Anterior cingulate cortex (tissue), 58 donors: ENCODE results near the gene PTPN5.
A peak's percentile ranks its signal among the peaks of the same experiment; 100 is the strongest.

Experiments used
- DNase-seq, 58 donors: peaks; one replicate each; lab custom pipeline; 2025; lab: John Stamatoyannopoulos, UW

PTPN5 gene

DNA sequence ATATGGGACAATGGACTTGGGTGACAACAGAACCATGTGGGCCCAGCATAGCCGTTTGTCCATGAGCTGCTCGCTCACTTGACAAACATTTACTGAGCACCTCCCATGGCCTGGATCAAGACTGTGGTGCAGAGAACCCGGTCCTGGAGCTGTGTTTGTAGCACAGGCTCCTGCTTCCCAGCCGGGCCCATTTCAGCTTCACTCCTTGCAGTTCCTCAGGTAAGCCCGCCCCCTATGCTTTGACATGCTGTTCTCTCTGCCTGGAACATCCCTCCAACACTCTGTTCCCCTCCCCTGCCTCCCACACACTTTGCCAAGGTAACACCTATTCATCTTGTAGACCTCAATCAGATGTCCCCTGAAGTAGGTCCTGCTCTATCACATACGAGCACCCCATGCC is 46.3 kb downstream of the PTPN5 start:
- peak in 1 of 58 donors; percentile 46 for DNase-seq

DNA sequence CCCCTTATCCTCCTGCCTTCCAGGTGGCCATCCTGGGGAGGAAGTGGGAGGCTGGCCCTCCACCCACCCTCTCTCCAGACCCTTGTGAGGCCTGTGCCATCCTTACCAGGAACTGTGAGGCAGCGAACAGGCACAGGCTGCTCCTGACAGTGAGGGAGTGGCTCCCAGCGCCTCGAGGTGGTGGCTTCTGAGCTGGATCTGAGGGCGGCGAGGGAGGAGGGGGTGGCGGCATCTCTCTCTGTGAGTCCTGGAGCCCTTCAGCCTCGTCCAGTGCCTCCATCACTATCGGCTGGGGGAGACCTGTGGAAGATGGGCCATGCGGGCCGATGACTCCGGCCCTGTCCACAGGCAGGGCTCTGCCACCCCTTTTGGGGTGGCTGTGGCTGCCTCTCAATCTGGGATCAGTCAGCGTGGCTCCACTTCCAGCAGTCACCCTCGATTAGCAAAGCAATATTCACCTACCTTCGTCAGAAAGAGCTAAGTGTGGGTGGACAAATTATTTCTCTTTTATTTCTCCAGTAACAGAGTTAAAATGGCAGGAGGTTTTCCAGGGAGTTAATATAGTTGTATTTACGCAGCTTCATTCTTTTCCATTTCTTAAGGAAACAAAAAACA is 47.6 kb downstream of the PTPN5 start:
- DNase-seq: peak in 1 of 58 donors; percentile 53

DNA sequence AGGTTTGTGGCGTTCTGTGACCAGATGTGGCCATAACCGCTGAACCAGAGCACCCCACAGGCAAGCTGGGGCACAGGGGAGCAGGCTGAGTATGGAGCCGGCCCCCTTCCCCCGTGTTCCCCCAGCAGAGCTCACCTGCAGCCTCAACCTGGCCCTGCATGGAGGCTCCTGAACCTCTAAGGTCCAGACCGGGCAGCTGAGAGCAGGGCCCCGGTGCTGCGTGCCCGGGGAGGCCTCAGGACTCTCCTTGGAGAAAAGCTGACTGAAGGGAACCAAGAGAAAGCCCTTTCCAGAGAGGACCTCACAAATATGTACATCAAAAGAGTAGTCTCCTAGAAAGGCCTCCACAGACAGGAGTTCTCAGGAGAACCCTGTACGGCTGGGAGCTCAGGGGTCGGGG is 48.2 kb downstream of the PTPN5 start:
- no peak for DNase-seq

DNA sequence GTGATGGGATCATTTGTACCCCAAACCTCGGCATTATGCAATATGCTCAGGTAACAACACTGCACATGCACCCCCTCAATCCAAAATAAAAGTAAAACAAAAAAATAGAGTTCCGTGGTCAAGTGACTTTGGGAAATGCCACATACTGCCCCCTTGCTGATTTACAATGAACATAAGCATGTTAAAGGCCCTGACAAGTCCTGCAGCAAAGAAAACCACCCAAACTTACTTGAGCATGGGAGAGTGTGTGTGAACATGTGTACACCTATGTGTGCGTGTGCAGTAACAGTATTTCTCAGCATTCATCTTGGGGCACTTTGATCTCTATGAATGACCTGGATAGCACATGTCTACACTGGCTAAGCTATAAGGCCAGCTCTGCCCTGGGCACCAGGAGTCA is 49.8 kb downstream of the PTPN5 start:
- no peak for DNase-seq

DNA sequence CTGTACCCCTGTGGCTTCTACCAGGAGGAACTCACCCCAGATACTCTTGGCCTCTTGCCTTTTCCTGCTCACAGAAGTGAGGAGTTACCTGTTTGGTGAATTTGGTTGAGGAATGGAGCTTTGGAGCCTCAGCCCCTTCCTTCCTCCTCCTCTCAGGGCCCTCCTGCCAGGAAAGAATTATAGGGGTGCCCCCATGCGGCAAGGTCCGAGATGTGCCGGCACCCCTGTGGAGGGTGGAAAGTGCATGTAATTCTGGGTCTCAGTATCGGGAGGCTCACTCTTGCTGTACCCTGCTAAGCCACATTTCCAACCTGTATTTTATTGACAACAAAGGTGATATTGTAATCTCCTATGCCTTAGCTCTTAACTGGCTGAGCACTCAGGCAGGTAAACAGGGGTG is 51.9 kb downstream of the PTPN5 start:
- no peak for DNase-seq

DNA sequence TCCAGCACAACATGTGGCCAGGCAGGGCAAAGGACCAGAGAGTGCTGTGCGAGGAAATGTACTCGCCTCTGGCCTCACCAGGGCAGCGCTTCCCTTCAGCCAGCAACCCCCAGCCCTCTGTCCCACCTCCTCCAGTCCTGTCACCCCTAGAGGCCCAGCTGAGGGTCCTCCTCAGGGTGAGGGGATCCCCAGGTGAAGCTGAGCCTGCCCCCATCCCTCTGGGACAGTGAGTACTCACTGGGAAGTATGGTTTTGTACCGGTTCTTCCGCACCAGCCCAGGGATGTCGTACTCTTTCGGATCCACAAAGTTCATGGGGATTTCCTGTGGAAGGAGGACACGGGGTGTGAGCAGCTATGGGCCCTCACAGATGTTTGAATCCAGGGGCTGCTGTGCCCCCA is 54.0 kb downstream of the PTPN5 start:
- no peak for DNase-seq

DNA sequence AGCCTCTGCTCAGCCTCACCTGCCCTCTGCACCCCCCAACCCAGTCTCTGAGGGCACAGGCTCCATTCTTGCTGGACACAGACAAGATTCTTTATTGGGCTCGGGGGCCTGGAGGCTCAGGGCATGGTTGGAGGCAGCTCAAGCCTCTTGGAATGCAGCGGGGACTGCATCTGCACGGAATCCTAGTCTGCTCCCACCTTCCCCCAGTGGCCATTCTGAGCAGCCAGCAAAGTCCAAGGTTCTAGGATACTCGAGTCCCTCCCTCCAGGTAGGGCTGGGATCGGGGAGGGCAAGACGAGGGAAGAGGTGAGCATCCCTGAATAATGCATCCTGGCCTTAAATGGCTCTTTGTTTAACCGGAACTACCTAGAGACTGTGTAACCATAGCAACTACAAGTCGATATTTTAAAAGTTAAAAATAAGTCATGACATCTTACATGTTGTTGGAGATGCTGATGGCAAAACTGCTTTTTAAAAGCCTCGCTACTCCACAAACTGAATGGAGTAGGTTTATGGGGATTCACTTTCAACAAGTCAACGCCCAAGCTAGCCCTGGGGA is 54.9 kb downstream of the PTPN5 start:
- DNase-seq: no peak

DNA sequence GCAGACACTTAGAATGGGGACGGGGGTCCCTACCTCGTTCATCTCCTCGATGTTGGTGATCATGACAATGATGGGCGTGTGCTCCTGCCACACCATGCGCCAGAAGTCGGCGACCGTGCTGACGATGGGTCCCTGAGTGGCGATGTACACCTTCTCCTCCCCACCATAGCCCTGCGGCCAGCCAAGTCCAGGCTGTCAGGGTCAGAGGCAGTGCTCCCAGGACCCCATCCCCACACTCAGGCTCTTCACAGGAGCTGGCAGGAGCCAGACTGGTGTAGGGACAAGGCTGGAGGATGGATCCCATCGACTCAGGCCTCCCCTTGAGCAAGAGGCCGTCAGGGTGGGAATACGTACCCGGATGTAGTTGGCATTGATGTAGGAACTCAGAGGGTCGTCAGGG is 58.4 kb downstream of the PTPN5 start:
- no peak for DNase-seq

DNA sequence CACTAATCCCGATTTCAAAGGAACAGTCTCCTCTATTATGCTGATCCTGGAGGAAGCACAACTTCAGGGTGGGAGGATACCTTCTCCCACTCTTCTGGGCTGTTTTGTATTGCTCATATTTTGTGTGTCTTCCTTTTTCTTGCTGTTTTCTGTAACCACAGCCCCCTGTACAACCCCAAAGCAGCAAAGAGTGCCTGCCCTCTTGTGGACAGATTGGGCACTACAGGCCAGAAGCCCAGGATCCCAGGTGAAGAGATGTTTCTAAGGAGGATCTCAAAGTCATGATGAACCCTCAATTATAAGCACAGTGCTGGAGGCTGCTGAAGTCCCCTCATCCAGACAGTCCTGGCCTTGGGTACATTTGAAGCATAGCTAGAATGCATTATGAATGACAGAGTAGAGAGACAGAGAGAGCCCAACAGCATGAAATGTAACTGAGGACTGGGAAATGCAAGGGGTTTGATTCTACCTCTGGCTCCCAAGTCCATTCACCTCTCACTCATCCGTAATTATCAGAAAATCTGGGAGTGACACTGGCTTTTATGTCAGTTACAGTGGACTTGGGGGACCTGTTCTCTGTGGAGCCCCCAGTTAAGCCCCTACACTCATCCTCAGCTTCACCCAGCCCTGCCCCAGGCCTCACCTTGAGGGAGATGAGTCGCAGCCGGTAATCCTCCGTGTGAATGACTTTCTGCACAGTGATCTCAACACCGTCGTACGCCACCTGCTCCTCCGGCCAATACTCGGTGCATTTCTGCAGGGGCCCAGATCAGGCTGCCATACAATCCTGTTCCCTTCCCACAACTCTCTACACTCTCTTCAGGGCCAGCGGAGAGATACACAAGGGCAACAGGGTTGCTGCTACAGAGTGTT is 59.4 kb downstream of the PTPN5 start:
- DNase-seq: peak in 55 of 58 donors; percentile 5 to 83 (median 39)

DNA sequence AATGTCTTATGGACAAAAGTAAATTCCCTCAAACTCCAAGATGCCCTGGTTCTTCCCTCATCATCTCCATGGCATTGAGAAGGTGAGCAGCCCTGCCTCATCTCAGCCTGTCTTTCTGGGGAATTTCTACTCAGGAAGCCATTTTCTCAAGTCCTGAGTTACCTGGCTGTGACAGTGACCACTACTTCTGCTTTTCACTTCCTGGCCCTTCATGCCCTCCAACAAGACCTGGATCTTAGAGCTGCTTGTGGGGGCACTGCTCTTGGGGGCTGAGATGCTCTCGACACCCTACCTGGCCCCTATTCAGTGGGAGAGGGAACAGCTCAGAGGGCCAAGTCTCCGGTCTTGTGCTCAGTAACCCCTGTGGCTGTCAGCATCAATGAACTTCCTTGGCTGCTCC is 60.2 kb downstream of the PTPN5 start:
- DNase-seq: no peak

DNA sequence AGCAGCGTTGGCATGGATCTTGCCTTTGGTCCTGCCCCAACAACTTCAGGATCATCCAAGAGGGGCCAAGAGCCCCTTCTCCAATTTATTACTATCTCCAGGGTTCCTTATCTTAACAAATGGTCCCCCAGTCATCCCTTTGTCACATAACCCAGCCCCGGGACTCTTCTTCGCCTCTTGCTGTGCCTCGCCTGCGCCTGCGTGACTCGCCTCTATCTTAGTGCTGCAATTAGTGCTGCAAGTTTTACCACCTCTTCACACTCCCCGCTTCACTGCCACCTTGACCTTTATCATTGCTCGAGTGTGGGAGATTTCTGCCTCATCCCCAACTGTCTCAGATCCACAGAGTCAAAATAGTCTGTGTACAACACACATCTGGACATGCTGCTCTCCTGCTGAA is 61.6 kb downstream of the PTPN5 start:
- DNase-seq: no peak

DNA sequence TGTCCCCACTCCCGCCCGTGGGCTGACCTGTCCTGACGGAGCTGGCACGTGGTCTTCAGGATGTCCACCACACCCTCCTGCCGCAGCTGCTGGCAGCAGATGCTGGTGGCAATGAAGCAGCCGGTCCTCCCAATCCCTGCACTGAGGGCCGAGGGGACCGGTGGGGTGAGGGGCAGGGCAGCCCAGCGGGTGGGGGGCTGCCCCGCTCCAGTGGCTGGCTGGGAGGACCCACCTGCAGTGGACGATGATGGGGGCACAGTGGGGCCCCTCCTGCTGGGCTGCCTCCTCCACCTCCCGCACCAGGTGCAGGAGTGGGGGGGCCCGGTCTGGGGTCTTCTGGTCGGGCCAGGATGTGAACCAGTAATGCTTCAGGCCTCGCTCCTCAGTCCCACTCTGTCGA is 62.2 kb downstream of the PTPN5 start:
- no peak for DNase-seq

DNA sequence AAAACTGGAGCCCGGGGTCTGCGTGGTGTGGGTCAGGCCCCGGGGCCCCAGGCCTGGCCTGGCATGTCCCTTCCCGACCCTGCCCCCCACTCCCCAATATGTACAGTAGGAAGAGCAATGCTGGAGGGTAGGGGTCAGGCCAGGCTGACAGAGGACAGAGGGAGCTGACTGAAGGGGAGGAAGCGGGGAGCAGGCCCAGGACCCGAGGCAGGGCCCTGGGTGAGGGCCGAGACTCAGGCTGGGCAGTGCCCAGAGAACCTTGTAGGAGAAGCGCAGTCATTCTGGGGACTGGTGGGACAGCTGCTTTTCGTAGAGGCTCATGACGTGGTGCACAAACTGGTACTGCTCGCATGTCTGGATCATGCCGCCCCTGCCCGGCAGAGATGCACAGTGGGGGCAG is 62.9 kb downstream of the PTPN5 start:
- no peak for DNase-seq

DNA sequence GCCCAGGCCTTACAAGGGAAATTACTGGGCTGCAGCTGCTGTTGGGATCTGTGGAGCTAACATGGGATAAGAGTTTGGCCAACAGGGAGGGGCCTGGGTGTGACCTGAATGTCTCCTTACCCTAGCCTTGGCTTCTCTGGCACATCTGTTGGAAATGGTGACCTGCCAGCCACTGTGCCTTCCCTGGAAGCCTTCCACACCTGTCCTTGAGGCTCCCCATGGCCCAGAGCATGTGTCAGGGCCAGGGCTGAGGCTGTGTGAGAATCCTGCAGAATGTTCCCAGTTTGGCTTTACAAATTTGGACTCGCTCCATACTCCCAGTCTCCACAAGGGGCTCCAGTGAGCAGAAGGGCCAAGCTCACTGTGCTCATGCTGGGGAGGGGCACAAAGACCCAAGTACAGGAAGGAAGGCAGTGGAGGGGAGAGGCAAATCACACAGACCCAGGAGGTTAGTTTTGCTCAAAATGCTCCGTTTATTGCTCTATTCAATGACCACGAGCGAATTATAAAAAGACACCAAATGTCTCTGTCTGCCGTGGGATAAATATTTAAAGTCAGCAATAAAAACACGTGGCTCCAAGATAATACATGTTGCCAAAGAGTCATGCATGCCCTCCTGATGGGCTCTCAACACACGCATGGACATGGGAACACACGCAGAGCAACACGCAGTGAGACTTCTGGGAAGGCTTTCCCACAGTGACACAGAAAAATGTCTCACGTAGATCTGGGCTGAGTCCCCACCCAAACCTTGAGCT is 63.9 kb downstream of the PTPN5 start:
- DNase-seq: peak in 18 of 58 donors; percentile 4 to 62 (median 15)

DNA sequence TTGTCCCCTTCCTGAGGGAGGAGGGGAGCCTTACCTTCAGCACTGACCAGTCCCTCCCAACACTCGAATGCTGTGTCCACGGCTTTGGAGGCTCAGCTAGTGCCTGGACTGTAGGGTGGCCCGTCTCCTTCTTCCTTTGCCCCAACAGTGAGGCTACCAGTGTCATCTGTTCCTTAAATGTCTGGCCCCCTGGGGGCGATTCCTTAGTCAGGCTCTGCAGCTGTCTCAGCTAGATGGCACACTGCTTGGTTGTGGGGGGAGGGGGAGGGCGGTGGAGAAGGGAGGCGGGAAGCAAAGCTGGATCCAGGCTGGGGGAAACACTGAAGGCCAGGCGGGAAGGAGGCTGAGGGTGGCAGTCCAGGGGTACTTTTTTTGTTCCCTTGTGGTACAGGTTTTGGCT is 65.6 kb downstream of the PTPN5 start, which contains the start of gene IGSF22:
Gene IGSF22 (minus strand): TSS at position 149 of the 400 bp plus-strand sequence. CDS start 1,952 bp downstream, outside the sequence.
- DNase-seq: no peak

DNA sequence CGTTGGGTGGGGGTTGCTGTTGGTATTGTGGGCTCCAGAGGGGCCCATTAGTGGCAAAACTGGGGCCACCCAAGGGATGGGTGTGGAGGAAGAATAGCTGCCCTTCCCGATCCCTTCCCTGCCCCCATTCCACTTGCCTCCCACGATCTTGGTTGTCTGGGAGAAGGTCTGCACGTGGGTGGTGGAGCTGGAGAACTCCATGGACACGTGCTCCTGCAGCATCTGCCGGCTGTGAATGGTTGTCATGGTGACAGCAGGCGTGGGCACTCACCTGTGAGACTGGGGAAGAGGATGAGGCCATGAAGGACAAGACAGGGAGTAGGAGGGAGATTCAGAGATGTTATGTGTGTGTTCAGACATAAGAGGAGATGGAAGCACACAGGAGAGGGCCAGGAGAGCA is 67.6 kb downstream of the PTPN5 start:
- peak in 45 of 58 donors; percentile 5 to 88 (median 39) for DNase-seq

DNA sequence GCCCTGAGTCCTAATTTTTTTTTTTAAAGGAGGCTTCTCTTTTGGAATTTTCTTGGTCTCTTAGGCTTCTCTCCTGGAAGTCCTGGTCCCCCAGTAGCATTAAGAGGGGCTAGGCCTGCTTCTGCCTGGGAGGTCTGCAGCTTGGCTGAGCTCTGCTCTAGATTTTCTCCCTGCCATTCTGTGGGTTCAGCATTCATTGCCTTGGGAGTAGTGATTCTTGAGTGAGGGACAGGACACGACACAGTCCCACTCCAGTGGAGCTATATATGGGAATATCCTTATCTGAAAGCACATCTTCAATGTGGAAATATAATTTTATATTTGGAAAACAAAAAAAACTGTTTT is 69.3 kb downstream of the PTPN5 start:
- DNase-seq: no peak

DNA sequence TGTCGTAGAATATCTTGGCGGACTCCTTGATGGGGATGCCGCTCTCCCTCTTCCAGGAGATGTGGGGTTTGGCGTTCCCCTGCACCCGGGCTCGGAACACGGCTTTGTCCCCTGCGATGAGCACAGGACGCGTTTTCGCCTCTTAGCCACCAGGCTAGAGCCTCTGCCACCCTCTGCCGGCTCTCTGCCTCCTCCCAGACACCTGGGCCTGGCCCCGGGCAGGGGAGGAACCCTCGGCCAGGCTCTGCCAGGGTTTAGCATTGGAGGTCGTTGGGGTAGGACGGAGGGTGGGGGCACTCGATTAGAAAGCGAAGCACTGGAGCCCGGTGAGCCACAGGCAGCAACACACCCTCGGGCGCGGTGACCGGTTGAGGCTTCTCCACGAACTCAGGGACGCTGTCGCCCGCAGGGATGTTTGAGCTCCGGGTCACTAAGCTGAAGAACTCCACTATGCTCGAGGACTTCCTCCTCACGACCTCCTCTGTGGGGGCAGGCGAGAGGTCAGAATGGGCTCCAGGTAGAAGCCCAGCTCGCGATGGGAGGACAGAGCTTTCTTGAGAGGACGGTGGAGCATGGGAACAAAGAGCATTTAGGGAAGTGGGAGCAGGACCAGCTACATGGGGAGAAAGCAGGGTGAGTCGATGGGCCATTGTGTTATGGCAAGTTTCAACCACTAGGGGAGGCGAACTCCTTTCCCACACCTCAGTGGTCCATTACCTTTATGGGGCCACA is 69.9 kb downstream of the PTPN5 start:
- DNase-seq: peak in 11 of 58 donors; percentile 11 to 55 (median 28)

DNA sequence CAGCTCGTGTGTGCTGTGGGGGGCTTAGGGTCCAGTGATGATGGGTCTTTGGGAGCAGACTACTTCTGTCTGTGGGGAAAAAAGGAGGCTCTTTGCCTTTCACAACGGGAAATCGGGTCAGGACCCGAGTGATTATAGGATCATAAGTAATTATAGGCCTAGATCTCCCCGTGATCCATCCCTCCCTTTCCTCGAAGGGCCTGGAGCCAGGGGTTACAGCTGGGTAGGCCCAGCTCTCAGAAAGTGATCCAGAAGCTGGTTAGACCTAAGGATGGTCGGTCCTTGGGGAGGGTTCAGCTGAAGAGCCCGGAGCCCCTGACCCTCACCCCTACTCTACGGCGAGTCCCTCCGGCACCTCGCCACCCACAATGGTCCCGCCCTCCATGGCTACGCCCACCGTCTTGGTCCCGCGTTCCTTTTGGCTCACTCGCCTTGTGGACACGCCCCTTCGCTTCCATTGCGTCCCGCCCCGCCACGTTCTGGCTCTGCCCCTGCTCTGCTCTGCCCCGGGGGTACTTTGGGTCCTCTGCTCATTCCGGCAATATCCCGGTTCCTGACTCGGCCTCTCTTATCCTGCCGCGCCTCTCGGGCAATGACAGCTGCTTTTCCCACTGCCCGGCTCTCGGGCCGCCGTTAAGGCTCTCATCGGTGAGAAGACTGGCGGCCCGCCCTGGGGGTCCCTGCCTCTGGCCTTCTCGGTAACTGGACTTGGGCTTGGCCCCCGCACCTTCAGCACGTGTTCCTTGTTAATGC is 70.6 kb downstream of the PTPN5 start:
- peak in 53 of 58 donors; percentile 14 to 80 (median 52) for DNase-seq
